Panc1 (cell line): ENCODE results near the gene SLCO2A1.

Experiments
- TF ChIP-seq, protein P1 (sequence below): fragments of 450-650 bp; IDR thresholded peaks from 2 replicates; pipeline ENCODE4 v1.5.1; 2017; ENCODE audit warnings: mild to moderate bottlenecking
- TF ChIP-seq, protein P2 (sequence below), 2 experiments: IDR thresholded peaks; 2 replicates each; pipeline ENCODE4 v1.6.1; 2011 to 2012; ENCODE audit warnings: low read depth in 2 of 2, control low read depth in 1 of 2, low read length in 1 of 2, mild to moderate bottlenecking in 1 of 2, moderate library complexity in 1 of 2; ENCODE audit not compliant: insufficient read depth in 1 of 2

GRCh38 chr3:134036291-134036690 is 6.6 kb upstream of the SLCO2A1 start:
- TF ChIP-seq, protein P1, sequence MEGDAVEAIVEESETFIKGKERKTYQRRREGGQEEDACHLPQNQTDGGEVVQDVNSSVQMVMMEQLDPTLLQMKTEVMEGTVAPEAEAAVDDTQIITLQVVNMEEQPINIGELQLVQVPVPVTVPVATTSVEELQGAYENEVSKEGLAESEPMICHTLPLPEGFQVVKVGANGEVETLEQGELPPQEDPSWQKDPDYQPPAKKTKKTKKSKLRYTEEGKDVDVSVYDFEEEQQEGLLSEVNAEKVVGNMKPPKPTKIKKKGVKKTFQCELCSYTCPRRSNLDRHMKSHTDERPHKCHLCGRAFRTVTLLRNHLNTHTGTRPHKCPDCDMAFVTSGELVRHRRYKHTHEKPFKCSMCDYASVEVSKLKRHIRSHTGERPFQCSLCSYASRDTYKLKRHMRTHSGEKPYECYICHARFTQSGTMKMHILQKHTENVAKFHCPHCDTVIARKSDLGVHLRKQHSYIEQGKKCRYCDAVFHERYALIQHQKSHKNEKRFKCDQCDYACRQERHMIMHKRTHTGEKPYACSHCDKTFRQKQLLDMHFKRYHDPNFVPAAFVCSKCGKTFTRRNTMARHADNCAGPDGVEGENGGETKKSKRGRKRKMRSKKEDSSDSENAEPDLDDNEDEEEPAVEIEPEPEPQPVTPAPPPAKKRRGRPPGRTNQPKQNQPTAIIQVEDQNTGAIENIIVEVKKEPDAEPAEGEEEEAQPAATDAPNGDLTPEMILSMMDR = no peak
- TF ChIP-seq, protein P2, sequence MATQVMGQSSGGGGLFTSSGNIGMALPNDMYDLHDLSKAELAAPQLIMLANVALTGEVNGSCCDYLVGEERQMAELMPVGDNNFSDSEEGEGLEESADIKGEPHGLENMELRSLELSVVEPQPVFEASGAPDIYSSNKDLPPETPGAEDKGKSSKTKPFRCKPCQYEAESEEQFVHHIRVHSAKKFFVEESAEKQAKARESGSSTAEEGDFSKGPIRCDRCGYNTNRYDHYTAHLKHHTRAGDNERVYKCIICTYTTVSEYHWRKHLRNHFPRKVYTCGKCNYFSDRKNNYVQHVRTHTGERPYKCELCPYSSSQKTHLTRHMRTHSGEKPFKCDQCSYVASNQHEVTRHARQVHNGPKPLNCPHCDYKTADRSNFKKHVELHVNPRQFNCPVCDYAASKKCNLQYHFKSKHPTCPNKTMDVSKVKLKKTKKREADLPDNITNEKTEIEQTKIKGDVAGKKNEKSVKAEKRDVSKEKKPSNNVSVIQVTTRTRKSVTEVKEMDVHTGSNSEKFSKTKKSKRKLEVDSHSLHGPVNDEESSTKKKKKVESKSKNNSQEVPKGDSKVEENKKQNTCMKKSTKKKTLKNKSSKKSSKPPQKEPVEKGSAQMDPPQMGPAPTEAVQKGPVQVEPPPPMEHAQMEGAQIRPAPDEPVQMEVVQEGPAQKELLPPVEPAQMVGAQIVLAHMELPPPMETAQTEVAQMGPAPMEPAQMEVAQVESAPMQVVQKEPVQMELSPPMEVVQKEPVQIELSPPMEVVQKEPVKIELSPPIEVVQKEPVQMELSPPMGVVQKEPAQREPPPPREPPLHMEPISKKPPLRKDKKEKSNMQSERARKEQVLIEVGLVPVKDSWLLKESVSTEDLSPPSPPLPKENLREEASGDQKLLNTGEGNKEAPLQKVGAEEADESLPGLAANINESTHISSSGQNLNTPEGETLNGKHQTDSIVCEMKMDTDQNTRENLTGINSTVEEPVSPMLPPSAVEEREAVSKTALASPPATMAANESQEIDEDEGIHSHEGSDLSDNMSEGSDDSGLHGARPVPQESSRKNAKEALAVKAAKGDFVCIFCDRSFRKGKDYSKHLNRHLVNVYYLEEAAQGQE (IDR thresholded peaks at IDR 0.05; ENCODE audit: insufficient read depth in 1 of 2, low read depth in 2 of 2, low read length in 1 of 2) = no peak
